Measurements from ENCODE around the gene SMIM8. TPM values are rescaled to one million over a fixed set of nuclear protein-coding genes. Genes with fewer than 3 reads are reported as not detected.
A peak's percentile ranks its signal among the peaks of the same experiment; 100 is the strongest.

Gene SMIM8
- total and polyA plus RNA-seq, 2 experiments from 2014 or later, result 11.4 to 23.5 TPM

GRCh38 chr6:87334683-87335082 lies 12.3 kb downstream of the SMIM8 start (continued):
- TF ChIP-seq CTCF (conservative IDR thresholded peaks at IDR 0.05; ENCODE audit: low read depth in 2 of 2) (no peak), ZNF114 (CRISPR knock-in tag; IDR thresholded peaks at IDR 0.05) (no peak), ZNF331 (CRISPR knock-in tag; IDR thresholded peaks at IDR 0.05; ENCODE audit: low read depth) (no peak), STAT1 (IDR thresholded peaks at IDR 0.05; ENCODE audit: unreplicated experiment) (no peak), JUNB (IDR thresholded peaks at IDR 0.05; ENCODE audit: unreplicated experiment) (no peak), POLR2AphosphoS5 (IDR thresholded peaks at IDR 0.05; ENCODE audit: low read depth) (no peak), EZH2phosphoT487 (IDR thresholded peaks at IDR 0.05; ENCODE audit: unreplicated experiment) (no peak)

- H3K4me1 Mint-ChIP-seq, result peaks cover 31% of the 10 kb centered on the region
- H4K20me1 ChIP-seq (replicated peaks; ENCODE audit: insufficient read depth), result no peaks in the 10 kb centered on the region
- H3K79me2 ChIP-seq (replicated peaks; ENCODE audit: insufficient read depth), result peaks cover 9% of the 10 kb centered on the region
- DNase-seq (ENCODE audit: low spot score) (peak; percentile 34), ATAC-seq (peak; percentile 85)
- H3K27me3 Mint-ChIP-seq (ENCODE audit: insufficient read depth, low read depth, poor library complexity), result no peaks in the 10 kb centered on the region
- no peaks in the 10 kb centered on the region for H3K27me3 ChIP-seq (ENCODE audit: insufficient read depth)
- no peak overlapping the region for H3K4me3 Mint-ChIP-seq
- no peaks in the 10 kb centered on the region for H3K9me2 ChIP-seq (ENCODE audit: insufficient read depth)
- no peak overlapping the region for H2AFZ ChIP-seq
- no peak overlapping the region; the same call in 1 of the 2 replicates for H3K27ac ChIP-seq (ENCODE audit: low read depth)
- no peaks in the 10 kb centered on the region for H3F3A ChIP-seq (replicated peaks; ENCODE audit: low read depth)
- no peak for TF ChIP-seq ZNF462 (CRISPR knock-in tag; IDR thresholded peaks at IDR 0.05)
- no peak for TF ChIP-seq ZNF331 (CRISPR knock-in tag; IDR thresholded peaks at IDR 0.05; ENCODE audit: low read depth)
- H3K9me3 Mint-ChIP-seq, result no peaks in the 10 kb centered on the region
- peak overlapping the region; percentile 46; the same call in 1 of the 2 replicates for H3K27ac Mint-ChIP-seq
- no peak overlapping the region for H3K4me3 ChIP-seq
- H3K4me2 ChIP-seq, result 0 out of 2 replicates have a peak overlapping the region, but pooled peaks have one; percentile 7
- peaks cover 4% of the 10 kb centered on the region; the same call in 1 of the 3 replicates for H3K36me3 Mint-ChIP-seq (ENCODE audit: low read depth)
- H3K36me3 ChIP-seq (ENCODE audit: insufficient read depth), result no peaks in the 10 kb centered on the region
- peaks cover 19% of the 10 kb centered on the region for H3K4me1 ChIP-seq (ENCODE audit: insufficient read depth)
Observed at GRCh38 chr6:87336367-87336766, 14.0 kb downstream of the SMIM8 start.

Data from GM23338 (cell line).